Sigmoid colon (tissue), 7 donors: Measurements from ENCODE around the gene WWTR1. TPM values are rescaled to one million over a fixed set of nuclear protein-coding genes. Genes with fewer than 3 reads are reported as not detected.

Experiments used
- DNase-seq: peaks from one replicate; pipeline ENCODE4 v3.0.0-alpha.2; 2019
- H3K27ac ChIP-seq, 4 donors: fragments of 200-600 bp; sonication (generic); one replicate each; pipeline ENCODE4 v1.5.1; 2016 to 2019; ENCODE audit warnings: mild to moderate bottlenecking in 1 of 4
- H3K27me3 ChIP-seq, 3 donors: fragments of 200-600 bp; sonication (generic); one replicate each; pipeline ENCODE4 v1.5.1; 2019; ENCODE audit warnings: mild to moderate bottlenecking in 1 of 3
- H3K36me3 ChIP-seq, 4 donors: fragments of 200-600 bp; sonication (generic); one replicate each; pipeline ENCODE4 v1.5.1; 2016 to 2019
- H3K4me1 ChIP-seq, 4 donors: fragments of 200-600 bp; sonication (generic); one replicate each; pipeline ENCODE4 v1.5.1; 2017 to 2019
- H3K4me3 ChIP-seq, 4 donors: fragments of 200-600 bp; sonication (generic); one replicate each; pipeline ENCODE4 v1.5.1; 2017 to 2019; ENCODE audit warnings: mild to moderate bottlenecking in 2 of 4, moderate library complexity in 1 of 4
- H3K9me3 ChIP-seq, 4 donors: fragments of 200-600 bp in 3 of 4; sonication (generic) in 3 of 4; one replicate each; pipeline versions ENCODE4 v1.5.1 to v1.6.1; 2013 to 2019
- EP300 ChIP-seq, 4 donors: sonication (generic); formaldehyde crosslinking; IDR thresholded peaks; one replicate each; pipeline ENCODE4 v1.6.1; 2017; ENCODE audit warnings: antibody characterized with exemption in 4 of 4
- POLR2A ChIP-seq, 2 donors: fragments of 450-650 bp; IDR thresholded peaks; one replicate each; pipeline ENCODE4 v1.6.1; 2016; ENCODE audit warnings: antibody characterized with exemption in 2 of 2, mild to moderate bottlenecking in 2 of 2, moderate library complexity in 2 of 2
- POLR2AphosphoS5 ChIP-seq, 4 donors: sonication (generic); formaldehyde crosslinking; IDR thresholded peaks; one replicate each; pipeline ENCODE4 v1.6.1; 2017; ENCODE audit warnings: antibody characterized with exemption in 4 of 4
- WGBS, 2 donors: extraction: QIAGEN DNeasy Blood & Tissue Kit; methylation state at CpG; one replicate each; pipeline ENCODE4 v1.1.7; 2013; 5-methylcytosine and 5-hydroxymethylcytosine counted together
- intact Hi-C: fragments of 100-400 bp; cut with DNase I; formaldehyde crosslinking; loops from one replicate; pipeline ENCODE4 v1.15.1; 2023
- polyA plus RNA-seq, 3 donors: library from polyadenylated mRNA; stranded (reverse); fragments of 200-250 nt; gene quantifications; one replicate each; pipeline ENCODE4 v1.2.3, GENCODE V29; 2013
- total RNA-seq, 4 donors: library from RNA; depleted of rRNA; stranded (reverse); fragments of >200 nt; gene quantifications; one replicate each; pipeline ENCODE4 v1.1.0, GENCODE V29; 2016
- TF ChIP-seq, protein P1 (sequence below), 4 experiments: fragments of 450-650 bp in 3 of 4; fragments of 200-600 bp in 1 of 4; IDR thresholded peaks; one replicate each; pipeline ENCODE4 v1.5.1; 2016 to 2019; ENCODE audit warnings: antibody characterized with exemption in 4 of 4, mild to moderate bottlenecking in 3 of 4, moderate library complexity in 2 of 4
- donor health status: healthy with polysubstance abuse.
- donor health status: Bipolar disorder and iron deficiency.
- donor health status: healthy.

Gene WWTR1
- total and polyA plus RNA-seq, 7 donors, result 7.9 to 340 (median 243) TPM

- Histone ChIP-seq H3K27ac (peak overlapping the region in 3 of 4 donors; percentile 33 to 40 (median 34)), H3K36me3 (peaks cover 0 to 21% (median 0%) of the 10 kb centered on the region in 4 donors), H3K9me3 (no peaks in the 10 kb centered on the region), H3K4me3 (peak overlapping the region in 1 of 4 donors; percentile 6), H3K27me3 (no peaks in the 10 kb centered on the region), H3K4me1 (peaks cover 0 to 84% (median 77%) of the 10 kb centered on the region in 4 donors)
- intact Hi-C loops, result no loop called here
- WGBS, 2 donors, result 33 to 66% methylated on average over 3 of the region's 3 CpGs
- TF ChIP-seq EP300 (IDR thresholded peaks at IDR 0.05) (no peak), POLR2AphosphoS5 (IDR thresholded peaks at IDR 0.05) (peak in 2 of 4 donors; percentile 7 to 11)
- no peak for DNase-seq
Measured at GRCh38 chr3:149648525-149648924, 9.3 kb downstream of the WWTR1 start.

GRCh38 chr3:149647812-149648211 is 10.0 kb downstream of the WWTR1 start:
- Histone ChIP-seq H3K27ac (peak overlapping the region in 3 of 4 donors; percentile 33 to 40 (median 34)), H3K4me1 (peaks cover 0 to 84% (median 78%) of the 10 kb centered on the region in 4 donors), H3K4me3 (no peak overlapping the region), H3K27me3 (no peaks in the 10 kb centered on the region), H3K9me3 (no peaks in the 10 kb centered on the region), H3K36me3 (peaks cover 0 to 14% (median 0%) of the 10 kb centered on the region in 4 donors)
- TF ChIP-seq POLR2AphosphoS5 (IDR thresholded peaks at IDR 0.05) (no peak), EP300 (IDR thresholded peaks at IDR 0.05) (no peak), POLR2A (IDR thresholded peaks at IDR 0.05) (no peak)
- TF ChIP-seq, protein P1, sequence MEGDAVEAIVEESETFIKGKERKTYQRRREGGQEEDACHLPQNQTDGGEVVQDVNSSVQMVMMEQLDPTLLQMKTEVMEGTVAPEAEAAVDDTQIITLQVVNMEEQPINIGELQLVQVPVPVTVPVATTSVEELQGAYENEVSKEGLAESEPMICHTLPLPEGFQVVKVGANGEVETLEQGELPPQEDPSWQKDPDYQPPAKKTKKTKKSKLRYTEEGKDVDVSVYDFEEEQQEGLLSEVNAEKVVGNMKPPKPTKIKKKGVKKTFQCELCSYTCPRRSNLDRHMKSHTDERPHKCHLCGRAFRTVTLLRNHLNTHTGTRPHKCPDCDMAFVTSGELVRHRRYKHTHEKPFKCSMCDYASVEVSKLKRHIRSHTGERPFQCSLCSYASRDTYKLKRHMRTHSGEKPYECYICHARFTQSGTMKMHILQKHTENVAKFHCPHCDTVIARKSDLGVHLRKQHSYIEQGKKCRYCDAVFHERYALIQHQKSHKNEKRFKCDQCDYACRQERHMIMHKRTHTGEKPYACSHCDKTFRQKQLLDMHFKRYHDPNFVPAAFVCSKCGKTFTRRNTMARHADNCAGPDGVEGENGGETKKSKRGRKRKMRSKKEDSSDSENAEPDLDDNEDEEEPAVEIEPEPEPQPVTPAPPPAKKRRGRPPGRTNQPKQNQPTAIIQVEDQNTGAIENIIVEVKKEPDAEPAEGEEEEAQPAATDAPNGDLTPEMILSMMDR (IDR thresholded peaks at IDR 0.05), result no peak
- DNase-seq, result no peak
- 75 to 79% methylated on average over 1 of the region's 1 CpG for WGBS, 2 donors
- intact Hi-C loops, result no loop called here

GRCh38 chr3:149647285-149647684 is 10.5 kb downstream of the WWTR1 start:
- H3K4me1 ChIP-seq, result peaks cover 0 to 86% (median 79%) of the 10 kb centered on the region in 4 donors
- intact Hi-C loops, result no loop called here
- no peak for DNase-seq
- no peak for TF ChIP-seq POLR2A (IDR thresholded peaks at IDR 0.05)
- no peak for TF ChIP-seq POLR2AphosphoS5 (IDR thresholded peaks at IDR 0.05)
- TF ChIP-seq EP300 (IDR thresholded peaks at IDR 0.05), result no peak
- TF ChIP-seq, protein P1 (IDR thresholded peaks at IDR 0.05), result no peak
- H3K9me3 ChIP-seq, result no peaks in the 10 kb centered on the region
- H3K36me3 ChIP-seq, result peaks cover 0 to 12% (median 0%) of the 10 kb centered on the region in 4 donors
- H3K27ac ChIP-seq, result peak overlapping the region in 1 of 4 donors; percentile 1
- H3K27me3 ChIP-seq, result no peaks in the 10 kb centered on the region
- no peak overlapping the region for H3K4me3 ChIP-seq
- 88 to 89% methylated on average over 4 of the region's 4 CpGs for WGBS, 2 donors

DNA sequence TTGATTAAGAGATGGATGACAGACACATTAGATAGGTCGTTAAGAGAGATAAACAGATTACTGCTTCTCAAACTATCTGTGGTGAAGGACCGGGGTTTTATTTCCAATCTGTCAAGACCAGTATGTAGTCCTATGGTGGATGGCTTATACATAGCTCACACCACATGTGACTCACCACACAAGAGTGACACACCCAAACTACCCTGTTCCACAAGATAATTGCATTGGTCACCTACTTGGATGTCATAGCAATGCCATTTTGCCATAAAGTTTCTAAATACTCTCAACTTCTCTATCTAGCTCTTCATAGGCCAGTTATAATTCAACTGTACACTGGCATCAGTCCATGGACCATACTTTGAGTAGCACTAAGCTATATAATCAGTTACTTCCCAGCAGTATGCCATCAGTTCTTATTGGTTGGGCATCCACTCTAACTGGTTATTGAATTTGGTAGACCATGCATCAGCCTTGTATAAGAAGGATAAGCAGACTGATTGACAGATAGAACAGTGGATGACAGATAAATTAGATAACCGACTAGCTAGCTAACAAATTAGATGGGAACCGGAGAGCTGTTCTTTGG is 11.6 kb downstream of the WWTR1 start:
- H3K4me1 ChIP-seq, result peaks cover 0 to 89% (median 85%) of the 10 kb centered on the region in 4 donors
- no peaks in the 10 kb centered on the region for H3K9me3 ChIP-seq
- peaks cover 0 to 9% (median 0%) of the 10 kb centered on the region in 4 donors for H3K36me3 ChIP-seq
- H3K4me3 ChIP-seq, result no peak overlapping the region
- intact Hi-C loops, result no loop called here
- peak overlapping the region in 1 of 4 donors; percentile 5 for H3K27ac ChIP-seq
- 68 to 86% methylated on average over 4 of the region's 4 CpGs for WGBS, 2 donors
- TF ChIP-seq EP300 (IDR thresholded peaks at IDR 0.05) (no peak), POLR2AphosphoS5 (IDR thresholded peaks at IDR 0.05) (no peak), POLR2A (IDR thresholded peaks at IDR 0.05) (no peak)
- TF ChIP-seq, protein P1 (IDR thresholded peaks at IDR 0.05), result no peak
- DNase-seq, result no peak
- no peaks in the 10 kb centered on the region for H3K27me3 ChIP-seq

DNA sequence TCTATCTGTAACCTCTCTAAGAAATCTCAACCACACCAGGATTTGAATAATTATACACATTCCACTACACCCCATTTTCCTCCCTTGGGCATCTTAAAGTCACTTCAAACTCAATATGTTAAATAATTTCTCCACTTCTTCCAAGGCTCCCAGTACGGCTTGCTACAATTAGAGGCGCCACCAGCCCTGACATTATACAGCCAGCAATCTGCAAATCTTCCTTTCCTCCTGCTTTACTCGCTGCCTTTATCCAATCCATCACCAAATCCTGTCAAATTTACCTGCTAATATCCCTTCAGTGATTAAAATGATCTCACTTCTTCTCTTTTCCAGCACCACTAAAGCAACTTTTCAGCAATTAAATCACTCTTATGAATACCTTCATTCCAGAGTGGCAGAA is 13.9 kb downstream of the WWTR1 start:
- intact Hi-C loops, result no loop called here
- H3K36me3 ChIP-seq, result no peaks in the 10 kb centered on the region
- no peaks in the 10 kb centered on the region for H3K9me3 ChIP-seq
- TF ChIP-seq, protein P1 (IDR thresholded peaks at IDR 0.05), result no peak
- TF ChIP-seq POLR2A (IDR thresholded peaks at IDR 0.05) (no peak), POLR2AphosphoS5 (IDR thresholded peaks at IDR 0.05) (no peak), EP300 (IDR thresholded peaks at IDR 0.05) (no peak)
- 24 to 69% methylated on average over 3 of the region's 3 CpGs for WGBS, 2 donors
- no peak for DNase-seq
- H3K4me1 ChIP-seq, result peaks cover 0 to 87% (median 75%) of the 10 kb centered on the region in 4 donors
- H3K27ac ChIP-seq, result peak overlapping the region; percentile 58 to 84 (median 70)
- H3K27me3 ChIP-seq, result no peaks in the 10 kb centered on the region
- H3K4me3 ChIP-seq, result no peak overlapping the region
